HL-60 (cell line): ENCODE data around the gene CTRB1.
"Not testable (repeated sequence)": the region's sequence is repeated elsewhere in the genome, so short reads cannot be mapped to it uniquely, and the experiment has no call there.

Source experiments
- DNase-seq, 2 experiments: peaks; one replicate each; pipeline ENCODE4 v3.0.0-alpha.2; 2010 to 2020; ENCODE audit warnings: low read depth in 1 of 2, low spot score in 1 of 2
- H3K27ac ChIP-seq: fragments of 250-450 bp; sonication (Bioruptor Pico); replicated peaks from 2 replicates; pipeline ENCODE4 v1.5.1; 2020; ENCODE audit warnings: mild to moderate bottlenecking, moderate library complexity
- H3K27me3 ChIP-seq: fragments of 250-450 bp; sonication (Bioruptor Pico); 2 replicates; pipeline ENCODE4 v1.5.1; 2021; ENCODE audit warnings: mild to moderate bottlenecking, moderate library complexity; ENCODE audit not compliant: insufficient read depth, poor library complexity, severe bottlenecking
- H3K4me3 ChIP-seq: replicated peaks from 2 replicates; pipeline ENCODE4 v1.5.1; 2011; ENCODE audit warnings: mild to moderate bottlenecking, control low read depth, low read length; ENCODE audit not compliant: insufficient read depth
- CTCF ChIP-seq: IDR thresholded peaks from one replicate; pipeline ENCODE4 v1.5.1; 2011; ENCODE audit warnings: low read length, control low read depth, inconsistent platforms; ENCODE audit not compliant: insufficient read depth
- GABPA ChIP-seq: IDR thresholded peaks from 2 replicates; pipeline ENCODE4 v1.6.1; 2012; ENCODE audit warnings: low read depth
- POLR2AphosphoS5 ChIP-seq: IDR thresholded peaks from 2 replicates; pipeline ENCODE4 v1.6.1; 2012; ENCODE audit warnings: low read depth
- REST ChIP-seq: IDR thresholded peaks from 2 replicates; pipeline ENCODE4 v1.6.1; 2012; ENCODE audit warnings: low read depth; ENCODE audit not compliant: insufficient replicate concordance
- SPI1 ChIP-seq: IDR thresholded peaks from 2 replicates; pipeline ENCODE4 v1.6.1; 2012; ENCODE audit warnings: low read depth, mild to moderate bottlenecking, borderline replicate concordance

CTRB1 gene

GRCh38 chr16:75241412-75241811, 22.6 kb downstream of the CTRB1 start:
- TF ChIP-seq CTCF (no peak), GABPA (no peak), POLR2AphosphoS5 (no peak), REST (no peak), SPI1 (no peak)
- H3K27me3 ChIP-seq: peaks cover 16% of the 10 kb centered on the region
- no peak for DNase-seq
- H3K27ac ChIP-seq: no peak overlapping the region
- H3K4me3 ChIP-seq: no peak overlapping the region

- H3K4me3 ChIP-seq: no peak overlapping the region
- H3K27ac ChIP-seq: no peak overlapping the region
- no peak for DNase-seq
- TF ChIP-seq CTCF (no peak), GABPA (no peak), SPI1 (no peak), POLR2AphosphoS5 (no peak), REST (no peak)
- peaks cover 14% of the 10 kb centered on the region for H3K27me3 ChIP-seq
These were observed 23.2 kb downstream of the CTRB1 start for GRCh38 chr16:75241955-75242354.

GRCh38 chr16:75242436-75243078, 23.8 kb downstream of the CTRB1 start:
- not testable (repeated sequence) for H3K4me3 ChIP-seq, DNase-seq, H3K27ac ChIP-seq
- peaks cover 15% of the 10 kb centered on the region for H3K27me3 ChIP-seq

GRCh38 chr16:75243667-75244224, 25.0 kb downstream of the CTRB1 start:
- Histone ChIP-seq H3K27ac (no peak overlapping the region), H3K4me3 (no peak overlapping the region), H3K27me3 (peaks cover 21% of the 10 kb centered on the region)
- no peak for DNase-seq
- TF ChIP-seq GABPA (no peak), REST (no peak)
